Measurements from ENCODE around the gene SERPINB11.

- TF ChIP-seq CTCF (IDR thresholded peaks at IDR 0.05) = no peak
- TF ChIP-seq POLR2A (IDR thresholded peaks at IDR 0.05) = no peak
Observed at GRCh38 chr18:63686871-63687270, 15.9 kb upstream of the SERPINB11 start.
